ENCODE results near the gene GMFB.
"Not testable (repeated sequence)": the region's sequence is repeated elsewhere in the genome, so short reads cannot be mapped to it uniquely, and the experiment has no call there.

The GMFB gene

GRCh38 chr14:54459106-54459505 is 29.7 kb downstream of the GMFB start:
- no peak for TF ChIP-seq ISL1 (CRISPR knock-in tag; IDR thresholded peaks at IDR 0.05)
- no peak for TF ChIP-seq ZFP30 (CRISPR knock-in tag; IDR thresholded peaks at IDR 0.05)
- no peak for TF ChIP-seq POU6F1 (CRISPR knock-in tag; IDR thresholded peaks at IDR 0.05; ENCODE audit: borderline replicate concordance, low read depth)
- TF ChIP-seq ZNF70 (CRISPR knock-in tag; IDR thresholded peaks at IDR 0.05): no peak
- no peak for TF ChIP-seq CSRNP3 (CRISPR knock-in tag; IDR thresholded peaks at IDR 0.05)
- TF ChIP-seq ZNF8 (CRISPR knock-in tag; IDR thresholded peaks at IDR 0.05): no peak
- no peak for TF ChIP-seq BACH2 (CRISPR knock-in tag; IDR thresholded peaks at IDR 0.05; ENCODE audit: borderline replicate concordance)
- TF ChIP-seq PPARA (CRISPR knock-in tag; IDR thresholded peaks at IDR 0.05; ENCODE audit: borderline replicate concordance): no peak
- no peak for TF ChIP-seq TOX (CRISPR knock-in tag; IDR thresholded peaks at IDR 0.05; ENCODE audit: borderline replicate concordance)
- TF ChIP-seq ZNF565 (CRISPR knock-in tag; conservative IDR thresholded peaks at IDR 0.05; ENCODE audit: low read depth): no peak
- TF ChIP-seq ARNTL (CRISPR knock-in tag; IDR thresholded peaks at IDR 0.05; ENCODE audit: borderline replicate concordance, low read depth): no peak
- TF ChIP-seq CREB5 (CRISPR knock-in tag; IDR thresholded peaks at IDR 0.05; ENCODE audit: low read depth): no peak
- no peak for TF ChIP-seq TCF4 (CRISPR knock-in tag; IDR thresholded peaks at IDR 0.05; ENCODE audit: borderline replicate concordance)
- TF ChIP-seq ZC3H10 (CRISPR knock-in tag; IDR thresholded peaks at IDR 0.05): no peak
- TF ChIP-seq TSHZ2 (CRISPR knock-in tag; IDR thresholded peaks at IDR 0.05): no peak
- TF ChIP-seq OSR1 (CRISPR knock-in tag; IDR thresholded peaks at IDR 0.05): no peak
- no peak for TF ChIP-seq ESRRG (CRISPR knock-in tag; IDR thresholded peaks at IDR 0.05)
- ATAC-seq: no peak

GRCh38 chr14:54458536-54458935 is 30.2 kb downstream of the GMFB start:
- ATAC-seq: not testable (repeated sequence)

GRCh38 chr14:54457609-54457996 is 31.2 kb downstream of the GMFB start:
- no peak for ATAC-seq
- TF ChIP-seq TOX (CRISPR knock-in tag; IDR thresholded peaks at IDR 0.05; ENCODE audit: borderline replicate concordance) (no peak), ESRRG (CRISPR knock-in tag; IDR thresholded peaks at IDR 0.05) (no peak), POU6F1 (CRISPR knock-in tag; IDR thresholded peaks at IDR 0.05; ENCODE audit: borderline replicate concordance, low read depth) (no peak), ZC3H10 (CRISPR knock-in tag; IDR thresholded peaks at IDR 0.05) (no peak), PPARA (CRISPR knock-in tag; IDR thresholded peaks at IDR 0.05; ENCODE audit: borderline replicate concordance) (no peak), TCF4 (CRISPR knock-in tag; IDR thresholded peaks at IDR 0.05; ENCODE audit: borderline replicate concordance) (no peak), BACH2 (CRISPR knock-in tag; IDR thresholded peaks at IDR 0.05; ENCODE audit: borderline replicate concordance) (no peak), ZFP3 (CRISPR knock-in tag; IDR thresholded peaks at IDR 0.05) (no peak), ZNF8 (CRISPR knock-in tag; IDR thresholded peaks at IDR 0.05) (no peak), ISL1 (CRISPR knock-in tag; IDR thresholded peaks at IDR 0.05) (no peak), PATZ1 (CRISPR knock-in tag; IDR thresholded peaks at IDR 0.05; ENCODE audit: borderline replicate concordance) (no peak), CSDC2 (CRISPR knock-in tag; IDR thresholded peaks at IDR 0.05) (no peak), OSR1 (CRISPR knock-in tag; IDR thresholded peaks at IDR 0.05) (no peak), GLIS3 (CRISPR knock-in tag; IDR thresholded peaks at IDR 0.05) (no peak), CREB5 (CRISPR knock-in tag; IDR thresholded peaks at IDR 0.05; ENCODE audit: low read depth) (no peak), CSRNP3 (CRISPR knock-in tag; IDR thresholded peaks at IDR 0.05) (no peak)

GRCh38 chr14:54456820-54457608 is 31.8 kb downstream of the GMFB start:
- not testable (repeated sequence) for ATAC-seq

All from SK-N-SH treated with all-trans-retinoic acid at 6 μM for 48 hours (cell line).